Endothelial cell of umbilical vein (primary cell): ENCODE data around the gene PRMT2. TPM values are rescaled to one million over a fixed set of nuclear protein-coding genes. Genes with fewer than 3 reads are reported as not detected.

Experiments
- BruUV-seq: library from RNA; stranded (reverse); fragments of 400-500 nt; replicated peaks from 2 replicates; lab custom pipeline; 2021; lab: Mats Ljungman, UMichigan
- CTCF ChIA-PET: fragments of 300-600, 350-600 bp; sonication (Branson Sonifier 250); formaldehyde crosslinking; loops from one replicate; lab custom pipeline; 2021; ENCODE audit warnings: antibody characterized with exemption, inconsistent platforms; lab: Charles Lee
- POLR2A ChIA-PET: fragments of 300-600, 350-600 bp; sonication (Branson Sonifier 250); formaldehyde crosslinking; loops from one replicate; lab custom pipeline; 2021; ENCODE audit warnings: antibody characterized with exemption, inconsistent platforms; lab: Charles Lee
- DNase-seq: peaks from one replicate; pipeline ENCODE4 v3.0.0-alpha.2; 2011; ENCODE audit warnings: low read depth, low spot score
- FAIRE-seq: peaks from 2 replicates; lab custom pipeline; 2011; peaks lifted over from hg19 to GRCh38; lab: Jason Lieb, UNC
- H2AFZ ChIP-seq: 2 replicates; pipeline ENCODE4 v1.6.0; 2012; ENCODE audit warnings: low read depth, low read length, control low read depth, inconsistent platforms
- H3K27ac ChIP-seq: 2 replicates; pipeline ENCODE4 v1.5.1; 2011; ENCODE audit warnings: low read depth, mild to moderate bottlenecking, control low read depth, low read length, moderate library complexity; ENCODE audit not compliant: insufficient read depth
- H3K27me3 ChIP-seq, 2 experiments: 2 replicates each; pipeline versions ENCODE4 v1.6.0 to v1.6.1; 2011; ENCODE audit warnings: low read length in 2 of 2, mixed read lengths in 1 of 2; ENCODE audit not compliant: control insufficient read depth in 2 of 2, insufficient read depth in 2 of 2
- H3K36me3 ChIP-seq, 2 experiments: 2 replicates in 1 of 2; 3 replicates in 1 of 2; pipeline ENCODE4 v1.5.1; 2011; ENCODE audit warnings: low read length in 2 of 2, mild to moderate bottlenecking in 1 of 2, moderate library complexity in 1 of 2; ENCODE audit not compliant: control insufficient read depth in 2 of 2, insufficient read depth in 2 of 2; ENCODE audit errors: extremely low read depth in 1 of 2
- H3K4me1 ChIP-seq: 3 replicates; pipeline ENCODE4 v1.5.1; 2011; ENCODE audit warnings: mild to moderate bottlenecking, low read length; ENCODE audit not compliant: control insufficient read depth, insufficient read depth; ENCODE audit errors: extremely low read depth
- H3K4me2 ChIP-seq: 2 replicates; pipeline ENCODE4 v1.6.1; 2011; ENCODE audit warnings: low read length, control low read depth, mixed read lengths; ENCODE audit not compliant: insufficient read depth
- H3K4me3 ChIP-seq, 3 experiments: fragments of 200-600 bp in 1 of 3; sonication (generic), shearing (Covaris generic) in 1 of 3; replicated peaks in 1 of 3; 2 replicates each; pipeline ENCODE4 v1.5.1; 2011 to 2016; ENCODE audit warnings: control low read depth in 3 of 3, low read length in 3 of 3, mild to moderate bottlenecking in 2 of 3, inconsistent platforms in 1 of 3, low read depth in 1 of 3, moderate library complexity in 1 of 3; ENCODE audit not compliant: insufficient read depth in 1 of 3
- H3K79me2 ChIP-seq: 2 replicates; pipeline ENCODE4 v1.6.0; 2012; ENCODE audit warnings: low read length, inconsistent platforms; ENCODE audit not compliant: control insufficient read depth, insufficient read depth
- H3K9ac ChIP-seq: replicated peaks from 2 replicates; pipeline ENCODE3; 2011; ENCODE audit warnings: low read length, control low read depth; ENCODE audit not compliant: insufficient read depth; ENCODE audit errors: extremely low read depth
- H3K9me1 ChIP-seq: replicated peaks from 3 replicates; pipeline ENCODE4 v1.6.0; 2011; ENCODE audit warnings: mild to moderate bottlenecking, low read length; ENCODE audit not compliant: control insufficient read depth, insufficient read depth; ENCODE audit errors: extremely low read depth
- H3K9me3 ChIP-seq: replicated peaks from 2 replicates; pipeline ENCODE4 v1.5.1; 2012; ENCODE audit warnings: low read length, inconsistent platforms; ENCODE audit not compliant: control insufficient read depth, insufficient read depth
- H4K20me1 ChIP-seq: replicated peaks from 2 replicates; pipeline ENCODE3; 2011; ENCODE audit warnings: mild to moderate bottlenecking, low read length; ENCODE audit not compliant: control insufficient read depth, insufficient read depth; ENCODE audit errors: extremely low read depth
- EZH2 ChIP-seq: IDR thresholded peaks from 2 replicates; pipeline ENCODE4 v1.6.1; 2012; ENCODE audit warnings: borderline replicate concordance, low read depth, mild to moderate bottlenecking, moderate library complexity, low read length, inconsistent platforms; ENCODE audit not compliant: severe bottlenecking
- FOS ChIP-seq: IDR thresholded peaks from 2 replicates; pipeline ENCODE4 v1.6.1; 2011; ENCODE audit warnings: mild to moderate bottlenecking, low read length, moderate library complexity, borderline replicate concordance; ENCODE audit not compliant: insufficient read depth
- GATA2 ChIP-seq: IDR thresholded peaks from 2 replicates; pipeline ENCODE4 v1.7.0; 2011; ENCODE audit warnings: low read depth, mild to moderate bottlenecking, moderate library complexity, mixed read lengths, low read length; ENCODE audit not compliant: insufficient read length, insufficient read depth
- JUN ChIP-seq: IDR thresholded peaks from 2 replicates; pipeline ENCODE4 v1.6.1; 2011; ENCODE audit warnings: borderline replicate concordance, low read depth; ENCODE audit not compliant: insufficient read length, insufficient read depth
- MYC ChIP-seq: IDR thresholded peaks from one replicate; pipeline ENCODE4 v1.6.1; 2011; ENCODE audit warnings: mild to moderate bottlenecking, low read depth, low read length
- POLR2A ChIP-seq: IDR thresholded peaks from 2 replicates; pipeline ENCODE4 v1.6.1; 2012; ENCODE audit warnings: low read depth, mild to moderate bottlenecking, control low read depth, low read length
- POLR2AphosphoS5 ChIP-seq: IDR thresholded peaks from 2 replicates; pipeline ENCODE4 v1.6.1; 2012; ENCODE audit warnings: low read depth, mild to moderate bottlenecking, control low read depth, low read length, moderate library complexity; ENCODE audit not compliant: insufficient read depth
- dilution Hi-C: fragments of 300-500 bp; cut with MboI; formaldehyde crosslinking; loops from one replicate; pipeline ENCODE4 v1.15.0; 2019; ENCODE audit warnings: low sequenced_read_pairs; ENCODE audit not compliant: extremely low pct_ligation_motif_present
- intact Hi-C: fragments of 100-400 bp; cut with micrococcal nuclease; formaldehyde crosslinking; loops from one replicate; pipeline ENCODE4 v1.10.0; 2022
- polyA plus RNA-seq, 4 experiments: library from polyadenylated mRNA; depleted of rRNA in 3 of 4; stranded (reverse) in 3 of 4; unstranded in 1 of 4; fragments of >200 nt; gene quantifications; 2 replicates each; pipeline versions ENCODE4 v1.2.1 to v1.2.3, GENCODE V29; 2011 to 2012; ENCODE audit warnings: missing spikeins in 1 of 4
- total RNA-seq: library from RNA; stranded (reverse); gene quantifications from 2 replicates; pipeline ENCODE4 v1.2.3, GENCODE V29; 2021
- TF ChIP-seq, protein P1 (sequence below), 2 donors: IDR thresholded peaks; 1 replicate in 1 of 2; 2 replicates in 1 of 2; pipeline ENCODE4 v1.5.1; 2011; ENCODE audit warnings: low read length in 2 of 2, mild to moderate bottlenecking in 2 of 2, moderate library complexity in 2 of 2, control low read depth in 1 of 2, inconsistent platforms in 1 of 2, low read depth in 1 of 2; ENCODE audit not compliant: insufficient read depth in 1 of 2; ENCODE audit errors: extremely low read depth in 1 of 2
- TF ChIP-seq, protein P2 (sequence below): IDR thresholded peaks from 2 replicates; pipeline ENCODE4 v1.6.1; 2011; ENCODE audit not compliant: insufficient read depth, insufficient read length

PRMT2 gene
- total and polyA plus RNA-seq, 2 donors (not counting 3 experiments of a cell fraction or from before 2014, with no cell fraction given), result 125 to 193 TPM

DNA sequence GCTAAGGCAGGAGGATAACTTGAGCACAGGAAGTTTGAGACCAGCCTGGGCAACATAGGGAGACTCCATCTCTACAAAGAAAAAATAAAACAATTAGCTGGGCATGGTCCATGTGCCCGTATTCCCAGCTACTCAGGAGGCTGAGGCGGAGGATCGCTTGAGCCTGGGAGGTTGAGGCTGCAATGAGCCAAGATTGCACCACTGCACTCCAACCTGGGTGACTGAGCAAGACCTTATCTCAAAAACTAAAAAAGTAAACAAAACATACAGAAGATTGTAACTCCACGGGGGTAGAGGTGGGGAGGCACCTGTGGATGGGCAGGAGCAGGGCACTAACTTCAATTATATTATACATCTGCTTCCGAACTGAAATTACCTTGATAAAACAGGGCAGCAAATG lies 35.2 kb upstream of the PRMT2 start:
- no peak overlapping the region for H3K9ac ChIP-seq
- no peak for FAIRE-seq
- H3K4me3 ChIP-seq, result no peak overlapping the region
- H3K27me3 ChIP-seq, result peaks cover 1 to 5% of the 10 kb centered on the region in 2 experiments
- H3K4me2 ChIP-seq, result no peak overlapping the region
- H3K4me1 ChIP-seq, result peaks cover 15% of the 10 kb centered on the region
- ChIA-PET POLR2A (no interaction called here), CTCF (interaction anchor here (0.6 kb wide), 1 partner anchor 41 kb away, joined by 3 read pairs; no protein-coding TSS in a partner anchor)
- dilution Hi-C loops (no loop called here), intact Hi-C loops (no loop called here)
- no peaks in the 10 kb centered on the region for H3K79me2 ChIP-seq
- H4K20me1 ChIP-seq, result no peaks in the 10 kb centered on the region
- no peaks in the 10 kb centered on the region for H3K36me3 ChIP-seq
- H3K9me3 ChIP-seq, result no peaks in the 10 kb centered on the region
- no peak overlapping the region for H3K27ac ChIP-seq
- H2AFZ ChIP-seq, result no peak overlapping the region
- no peaks in the 10 kb centered on the region for H3K9me1 ChIP-seq
- no peak for DNase-seq
- TF ChIP-seq JUN (no peak), POLR2A (no peak), MYC (no peak), EZH2 (no peak), GATA2 (no peak), POLR2AphosphoS5 (no peak), FOS (no peak)
- TF ChIP-seq, protein P1, sequence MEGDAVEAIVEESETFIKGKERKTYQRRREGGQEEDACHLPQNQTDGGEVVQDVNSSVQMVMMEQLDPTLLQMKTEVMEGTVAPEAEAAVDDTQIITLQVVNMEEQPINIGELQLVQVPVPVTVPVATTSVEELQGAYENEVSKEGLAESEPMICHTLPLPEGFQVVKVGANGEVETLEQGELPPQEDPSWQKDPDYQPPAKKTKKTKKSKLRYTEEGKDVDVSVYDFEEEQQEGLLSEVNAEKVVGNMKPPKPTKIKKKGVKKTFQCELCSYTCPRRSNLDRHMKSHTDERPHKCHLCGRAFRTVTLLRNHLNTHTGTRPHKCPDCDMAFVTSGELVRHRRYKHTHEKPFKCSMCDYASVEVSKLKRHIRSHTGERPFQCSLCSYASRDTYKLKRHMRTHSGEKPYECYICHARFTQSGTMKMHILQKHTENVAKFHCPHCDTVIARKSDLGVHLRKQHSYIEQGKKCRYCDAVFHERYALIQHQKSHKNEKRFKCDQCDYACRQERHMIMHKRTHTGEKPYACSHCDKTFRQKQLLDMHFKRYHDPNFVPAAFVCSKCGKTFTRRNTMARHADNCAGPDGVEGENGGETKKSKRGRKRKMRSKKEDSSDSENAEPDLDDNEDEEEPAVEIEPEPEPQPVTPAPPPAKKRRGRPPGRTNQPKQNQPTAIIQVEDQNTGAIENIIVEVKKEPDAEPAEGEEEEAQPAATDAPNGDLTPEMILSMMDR (IDR thresholded peaks at IDR 0.05; ENCODE audit: extremely low read depth in 1 of 2, insufficient read depth in 1 of 2, low read depth in 1 of 2, low read length in 2 of 2), result no peak
- TF ChIP-seq, protein P2, sequence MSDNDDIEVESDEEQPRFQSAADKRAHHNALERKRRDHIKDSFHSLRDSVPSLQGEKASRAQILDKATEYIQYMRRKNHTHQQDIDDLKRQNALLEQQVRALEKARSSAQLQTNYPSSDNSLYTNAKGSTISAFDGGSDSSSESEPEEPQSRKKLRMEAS, result no peak
- no TSS peak for BruUV-seq
